Psoas muscle (tissue), 8 donors: ENCODE measurements around the gene ARNT2. TPM values are rescaled to one million over a fixed set of nuclear protein-coding genes. Genes with fewer than 3 reads are reported as not detected.
A peak's percentile ranks its signal among the peaks of the same experiment; 100 is the strongest.

Experiments used
- ATAC-seq, 4 donors: fragments of 200-7000 bp; cut with Tn5 transposase; one replicate each; pipeline ENCODE4 v1.9.1; 2020; ENCODE audit warnings: moderate library complexity in 3 of 4, mild to moderate bottlenecking in 2 of 4
- DNase-seq, 2 donors: peaks; one replicate each; pipeline ENCODE4 v3.0.0-alpha.2; 2020
- H3K27ac ChIP-seq: fragments of 200-600 bp; one replicate; pipeline ENCODE4 v1.8.0; 2022
- H3K27me3 ChIP-seq, 3 donors: fragments of 200-600 bp in 1 of 3; one replicate each; pipeline versions ENCODE4 v1.6.1 to v1.8.0; 2013 to 2022; ENCODE audit warnings: low read length in 2 of 3, mild to moderate bottlenecking in 2 of 3, moderate library complexity in 1 of 3; ENCODE audit not compliant: insufficient read depth in 3 of 3
- H3K36me3 ChIP-seq, 2 donors: fragments of 200-600 bp in 1 of 2; one replicate each; pipeline versions ENCODE4 v1.6.1 to v1.8.0; 2013 to 2022; ENCODE audit warnings: low read depth in 1 of 2, mild to moderate bottlenecking in 1 of 2, moderate library complexity in 1 of 2; ENCODE audit not compliant: insufficient read depth in 1 of 2
- H3K4me1 ChIP-seq: fragments of 200-600 bp; one replicate; pipeline ENCODE4 v1.8.0; 2022
- H3K4me3 ChIP-seq: fragments of 200-600 bp; one replicate; pipeline ENCODE4 v1.8.0; 2022; ENCODE audit warnings: mild to moderate bottlenecking
- H3K9me3 ChIP-seq: fragments of 200-600 bp; one replicate; pipeline ENCODE4 v1.8.0; 2022
- CTCF ChIP-seq: fragments of 200-600 bp; IDR thresholded peaks from one replicate; pipeline ENCODE4 v1.8.0; 2022; ENCODE audit warnings: antibody characterized with exemption
- WGBS, 3 donors: extraction: QIAGEN DNeasy Blood & Tissue Kit; methylation state at CpG; one replicate each; pipeline versions ENCODE4 v1.1.6 to v1.1.7; 2013; 5-methylcytosine and 5-hydroxymethylcytosine counted together
- intact Hi-C, 2 donors: fragments of 100-400 bp; cut with DNase I; formaldehyde crosslinking; loops; one replicate each; pipeline versions ENCODE4 v1.11.0 to v1.14.2; 2022
- polyA plus RNA-seq, 3 donors: library from polyadenylated mRNA; stranded (reverse); fragments of 200-250 nt; gene quantifications; one replicate each; pipeline ENCODE4 v1.2.3, GENCODE V29; 2013
- total RNA-seq, 4 donors: library from RNA; stranded (reverse); fragmentation: NEBNext Ultra II Directional in 2 of 4; extraction: Animal tissue kit (Norgen Biotek cat#: 25700) in 2 of 4; gene quantifications; one replicate each; pipeline versions ENCODE4 v1.2.1 to v1.2.4, GENCODE V29; 2021 to 2023
- donor health status: healthy with polysubstance abuse.
- donor health status: DM: no; HTN: no; CAD: no; lungs with moderate emphysema.
- donor health status: Bipolar disorder and iron deficiency.
- donor health status: healthy.
- donor health status: DM: yes; HTN: yes; CAD: no.
- donor health status: DM: no; HTN: no; CAD: no.
- donor health status: DM: no; HTN: no; CAD: no.
- donor health status: DM: yes; HTN: yes; CAD: no.

The ARNT2 gene
- total and polyA plus RNA-seq, 7 donors = 0.09 to 12.2 (median 4.4) TPM

- intact Hi-C loops = loop anchor here (5.0 to 10.0 kb wide), 5 partner anchors 109 to 409 kb away; partner anchors contain the start of genes ABHD17C (in 1 of the 2) and CEMIP (in 1 of the 2)
- no peak for ATAC-seq
Measured at GRCh38 chr15:80565988-80566387, 161.8 kb downstream of the ARNT2 start.

GRCh38 chr15:80567721-80568157, 163.6 kb downstream of the ARNT2 start:
- peak; percentile 57 for TF ChIP-seq CTCF
- DNase-seq (no peak), ATAC-seq (peak; percentile 55 to 74 (median 70))
- Histone ChIP-seq H3K4me1 (no peaks in the 10 kb centered on the region), H3K27ac (no peak overlapping the region), H3K36me3 (no peaks in the 10 kb centered on the region), H3K4me3 (no peak overlapping the region), H3K9me3 (no peaks in the 10 kb centered on the region), H3K27me3 (peaks cover 0 to 3% (median 0%) of the 10 kb centered on the region in 3 donors)
- intact Hi-C loops = loop anchor here (2.0 to 10.0 kb wide), 6 partner anchors 110 to 407 kb away; partner anchors contain the start of genes CEMIP (in 2 of the 2) and ABHD17C (in 1 of the 2)
- 4 to 12% (median 6%) methylated on average over 5 of the region's 5 CpGs for WGBS, 3 donors

More at GRCh38 chr15:80565988-80566387, 161.8 kb downstream of the ARNT2 start:
- 92 to 97% (median 94%) methylated on average over 4 of the region's 4 CpGs for WGBS, 3 donors
- Histone ChIP-seq H3K27me3 (peaks cover 0 to 3% (median 0%) of the 10 kb centered on the region in 3 donors), H3K4me3 (no peak overlapping the region), H3K36me3 (no peaks in the 10 kb centered on the region), H3K27ac (no peak overlapping the region), H3K4me1 (no peaks in the 10 kb centered on the region), H3K9me3 (no peaks in the 10 kb centered on the region)
- DNase-seq = no peak
- TF ChIP-seq CTCF = no peak

GRCh38 chr15:80568298-80568697, 164.1 kb downstream of the ARNT2 start:
- Histone ChIP-seq H3K27me3 (peaks cover 0 to 3% (median 0%) of the 10 kb centered on the region in 3 donors), H3K36me3 (no peaks in the 10 kb centered on the region), H3K9me3 (no peaks in the 10 kb centered on the region), H3K4me3 (no peak overlapping the region), H3K4me1 (no peaks in the 10 kb centered on the region), H3K27ac (no peak overlapping the region)
- no peak for TF ChIP-seq CTCF
- ATAC-seq = no peak
- DNase-seq = no peak
- intact Hi-C loops = loop anchor here (2.0 to 10.0 kb wide), 6 partner anchors 111 to 407 kb away; partner anchors contain the start of genes CEMIP (in 2 of the 2) and ABHD17C (in 1 of the 2)
- 51 to 60% (median 60%) methylated on average over 8 of the region's 8 CpGs for WGBS, 3 donors

GRCh38 chr15:80568876-80569605, 164.9 kb downstream of the ARNT2 start:
- intact Hi-C loops = loop anchor here (2.0 to 10.0 kb wide), 6 partner anchors 112 to 406 kb away; partner anchors contain the start of genes CEMIP (in 2 of the 2) and ABHD17C (in 1 of the 2)
- ATAC-seq = no peak
- Histone ChIP-seq H3K4me1 (no peaks in the 10 kb centered on the region), H3K4me3 (no peak overlapping the region), H3K36me3 (no peaks in the 10 kb centered on the region), H3K27me3 (peaks cover 0 to 3% (median 0%) of the 10 kb centered on the region in 3 donors), H3K9me3 (no peaks in the 10 kb centered on the region), H3K27ac (no peak overlapping the region)
- DNase-seq = no peak
- TF ChIP-seq CTCF = no peak
- WGBS, 3 donors = 65 to 73% (median 70%) methylated on average over 20 of the region's 20 CpGs
